Fibroblast of the conjunctiva (primary cell): ENCODE results near the gene ABCF3.
"Not testable (repeated sequence)": the region's sequence is repeated elsewhere in the genome, so short reads cannot be mapped to it uniquely, and the experiment has no call there.

Experiments used
- DNase-seq: peaks from one replicate; pipeline ENCODE4 v3.0.0-alpha.2; 2010; ENCODE audit warnings: low read depth

The ABCF3 gene

GRCh38 chr3:184186184-184186901 lies at the start of gene ABCF3:
Gene ABCF3 (plus strand): TSS chr3:184186199. CDS start chr3:184186208, 9 bp downstream.
- peak; percentile 36 for DNase-seq

GRCh38 chr3:184140436-184140835 lies 45.6 kb upstream of the ABCF3 start:
- DNase-seq: no peak

- no peak for DNase-seq
Observed at GRCh38 chr3:184142199-184142598, 43.8 kb upstream of the ABCF3 start.

- DNase-seq: no peak
Observed at GRCh38 chr3:184143327-184143726, 42.7 kb upstream of the ABCF3 start.

GRCh38 chr3:184144505-184144904 lies 41.5 kb upstream of the ABCF3 start:
- no peak for DNase-seq

- no peak for DNase-seq
Observed at GRCh38 chr3:184145111-184145524, 40.9 kb upstream of the ABCF3 start.

GRCh38 chr3:184145751-184146270 lies 40.2 kb upstream of the ABCF3 start:
- no peak for DNase-seq

- no peak for DNase-seq
Observed at GRCh38 chr3:184148076-184148475, 37.9 kb upstream of the ABCF3 start.

GRCh38 chr3:184149123-184149522 lies 36.9 kb upstream of the ABCF3 start:
- DNase-seq: no peak

- DNase-seq: not testable (repeated sequence)
Observed at GRCh38 chr3:184149770-184150169, 36.2 kb upstream of the ABCF3 start.

- no peak for DNase-seq
Observed at GRCh38 chr3:184154885-184155643, 30.9 kb upstream of the ABCF3 start, which contains the start of gene DVL3. Gene DVL3 (plus strand): TSS chr3:184155377. CDS start chr3:184155636, 259 bp downstream.

GRCh38 chr3:184155644-184156521 lies 30.1 kb upstream of the ABCF3 start:
- no peak for DNase-seq

GRCh38 chr3:184156522-184156955 lies 29.5 kb upstream of the ABCF3 start:
- DNase-seq: peak; percentile 67

GRCh38 chr3:184157206-184157605 lies 28.8 kb upstream of the ABCF3 start:
- no peak for DNase-seq

- no peak for DNase-seq
Observed at GRCh38 chr3:184158404-184158803, 27.6 kb upstream of the ABCF3 start.

GRCh38 chr3:184160456-184160855 lies 25.5 kb upstream of the ABCF3 start:
- no peak for DNase-seq

- not testable (repeated sequence) for DNase-seq
Observed at GRCh38 chr3:184162571-184163070, 23.4 kb upstream of the ABCF3 start.

GRCh38 chr3:184164648-184165330 lies 21.2 kb upstream of the ABCF3 start:
- DNase-seq: no peak

GRCh38 chr3:184165543-184165942 lies 20.5 kb upstream of the ABCF3 start:
- DNase-seq: no peak

GRCh38 chr3:184166671-184167070 lies 19.3 kb upstream of the ABCF3 start:
- no peak for DNase-seq

- no peak for DNase-seq
Observed at GRCh38 chr3:184167786-184168185, 18.2 kb upstream of the ABCF3 start.
